HepG2 (cell line): ENCODE data around the gene LDHAL6B. TPM values are rescaled to one million over a fixed set of nuclear protein-coding genes. Genes with fewer than 3 reads are reported as not detected.

ENCODE experiments used
- ATAC-seq: fragments of 200-7000 bp; cut with Tn5 transposase; 3 replicates; pipeline ENCODE4 v1.9.1; 2020; ENCODE audit warnings: mild to moderate bottlenecking, moderate library complexity
- BruUV-seq: library from RNA; stranded (reverse); fragments of 400-500 nt; replicated peaks from 2 replicates; lab custom pipeline; 2021; lab: Mats Ljungman, UMichigan
- CTCF ChIA-PET: fragments of 300-600 bp; formaldehyde crosslinking; extraction: SDS; loops from one replicate; lab custom pipeline; 2021; ENCODE audit warnings: low total read pairs, inconsistent platforms, low intra/inter-chr PET ratio; lab: Yijun Ruan, JAX
- POLR2A ChIA-PET: fragments of 350-600 bp; sonication (Branson Sonifier 250); formaldehyde crosslinking; loops from one replicate; lab custom pipeline; 2020; ENCODE audit warnings: antibody characterized with exemption, inconsistent platforms; lab: Yijun Ruan, JAX
- DNase-seq: peaks from one replicate; pipeline ENCODE4 v3.0.0-alpha.2; 2015; ENCODE audit warnings: low spot score
- FAIRE-seq: peaks from 3 replicates; lab custom pipeline; 2011; peaks lifted over from hg19 to GRCh38; lab: Jason Lieb, UNC
- H2AFZ ChIP-seq: one replicate; pipeline ENCODE4 v1.6.1; 2011; ENCODE audit warnings: low read length, inconsistent platforms
- H3K27ac ChIP-seq: fragments of 300-600 bp; 3 replicates; pipeline ENCODE4 v1.8.0; 2011; ENCODE audit warnings: mixed run types, mild to moderate bottlenecking, mixed read lengths, low read length, inconsistent platforms; ENCODE audit not compliant: insufficient read depth; ENCODE audit errors: extremely low read length
- H3K27me3 ChIP-seq, 2 experiments: fragments of 200-600 bp in 1 of 2; 2 replicates in 1 of 2; 3 replicates in 1 of 2; pipeline versions ENCODE4 v1.6.0 to v1.8.0; 2011; ENCODE audit warnings: low read length in 2 of 2, mild to moderate bottlenecking in 2 of 2, moderate library complexity in 2 of 2, inconsistent platforms in 1 of 2; ENCODE audit not compliant: insufficient read depth in 2 of 2, control insufficient read depth in 1 of 2
- H3K36me3 ChIP-seq, 2 experiments: fragments of 200-600 bp in 1 of 2; replicated peaks in 1 of 2; 2 replicates in 1 of 2; 3 replicates in 1 of 2; pipeline versions ENCODE4 v1.5.1 to v1.8.0; 2011; ENCODE audit warnings: low read length in 2 of 2, inconsistent platforms in 1 of 2; ENCODE audit not compliant: insufficient read depth in 2 of 2, control insufficient read depth in 1 of 2
- H3K4me1 ChIP-seq: 2 replicates; pipeline ENCODE4 v1.5.1; 2012; ENCODE audit warnings: low read length, inconsistent platforms; ENCODE audit not compliant: insufficient read depth
- H3K4me2 ChIP-seq: 2 replicates; pipeline ENCODE4 v1.6.0; 2011; ENCODE audit warnings: low read depth, low read length, inconsistent platforms
- H3K4me3 ChIP-seq, 3 experiments: fragments of 200-600 bp in 1 of 3; sonication (generic), shearing (Covaris generic) in 1 of 3; replicated peaks in 1 of 3; 2 replicates each; pipeline ENCODE4 v1.5.1; 2011 to 2016; ENCODE audit warnings: low read length in 3 of 3, inconsistent platforms in 2 of 3, low read depth in 2 of 3, mild to moderate bottlenecking in 2 of 3, control low read depth in 1 of 3, mixed read lengths in 1 of 3; ENCODE audit not compliant: insufficient read depth in 1 of 3
- H3K79me2 ChIP-seq: one replicate; pipeline ENCODE4 v1.6.1; 2011; ENCODE audit warnings: low read length, inconsistent platforms; ENCODE audit not compliant: insufficient read depth
- H3K9ac ChIP-seq: 2 replicates; pipeline ENCODE4 v1.6.0; 2011; ENCODE audit warnings: mild to moderate bottlenecking, low read depth, low read length, inconsistent platforms; ENCODE audit not compliant: insufficient read depth
- H3K9me3 ChIP-seq: 2 replicates; pipeline ENCODE4 v1.5.1; 2012; ENCODE audit warnings: mild to moderate bottlenecking, low read length
- H4K20me1 ChIP-seq: 2 replicates; pipeline ENCODE4 v1.6.0; 2011; ENCODE audit warnings: inconsistent platforms, mild to moderate bottlenecking, low read length, moderate library complexity; ENCODE audit not compliant: insufficient read depth
- FOXC1 ChIP-seq: sonication (generic); formaldehyde crosslinking; IDR thresholded peaks from 2 replicates; pipeline ENCODE4 v1.8.0; 2022; ENCODE audit warnings: mild to moderate bottlenecking, missing genetic modification reagents, borderline replicate concordance
- PITX1 ChIP-seq: sonication (generic); formaldehyde crosslinking; IDR thresholded peaks from 2 replicates; pipeline ENCODE4 v1.5.1; 2020; ENCODE audit warnings: mild to moderate bottlenecking, missing genetic modification reagents
- THYN1 ChIP-seq: sonication (generic); formaldehyde crosslinking; IDR thresholded peaks from 2 replicates; pipeline ENCODE4 v1.8.1; 2023; ENCODE audit warnings: low read depth, mild to moderate bottlenecking, moderate library complexity, missing genetic modification reagents, borderline replicate concordance
- XBP1 ChIP-seq: sonication (generic); formaldehyde crosslinking; IDR thresholded peaks from 2 replicates; pipeline ENCODE4 v1.5.0; 2020; ENCODE audit warnings: missing genetic modification reagents
- ZKSCAN8 ChIP-seq: IDR thresholded peaks from 2 replicates; pipeline ENCODE4 v1.6.1; 2016; ENCODE audit warnings: borderline replicate concordance, missing genetic modification reagents, missing compliant biosample characterization
- ZNF101 ChIP-seq: sonication (generic); formaldehyde crosslinking; IDR thresholded peaks from 2 replicates; pipeline ENCODE4 v1.4.0; 2020; ENCODE audit warnings: mild to moderate bottlenecking, low read depth, missing genetic modification reagents, borderline replicate concordance
- ZNF782 ChIP-seq: sonication (generic); formaldehyde crosslinking; IDR thresholded peaks from 2 replicates; pipeline ENCODE4 v1.4.0; 2020; ENCODE audit warnings: missing genetic modification reagents, mild to moderate bottlenecking, borderline replicate concordance
- WGBS: methylation state at CpG from one replicate; pipeline ENCODE4 v1.1.6; 2017; ENCODE audit warnings: low lambda C conversion rate; 5-methylcytosine and 5-hydroxymethylcytosine counted together
- in situ Hi-C: cut with HindIII; loops from 2 replicates; pipeline ENCODE4 v1.10.0; 2017; ENCODE audit warnings: low pct_unique_long_range_greater_than_20kb; ENCODE audit not compliant: extremely low pct_ligation_motif_present
- intact Hi-C: fragments of 100-400 bp; cut with micrococcal nuclease; formaldehyde crosslinking; loops from one replicate; pipeline ENCODE4 v1.10.0; 2022; ENCODE audit not compliant: unreplicated experiment
- polyA plus RNA-seq, 8 experiments: library from polyadenylated mRNA; depleted of rRNA in 3 of 8; stranded (reverse) in 7 of 8; unstranded in 1 of 8; fragments of >200 nt; fragmentation: Illumina TruSeq in 4 of 8; extraction: Trizol in 4 of 8; gene quantifications; 2 replicates each; pipeline versions ENCODE4 v1.2.1 to v1.2.3, GENCODE V29; 2011 to 2016; ENCODE audit warnings: low read depth in 4 of 8, missing spikeins in 1 of 8, mixed read lengths in 1 of 8; ENCODE audit not compliant: insufficient read depth in 1 of 8
- total RNA-seq, 5 experiments: library from RNA; depleted of rRNA; stranded (reverse); fragments of >200 nt; fragmentation: Illumina TruSeq; extraction: Trizol; gene quantifications; 2 replicates each; pipeline ENCODE4 v1.2.3, GENCODE V29; 2016; ENCODE audit warnings: low read depth in 1 of 5
- TF ChIP-seq, protein P1 (sequence below): sonication (generic); formaldehyde crosslinking; IDR thresholded peaks from 2 replicates; pipeline ENCODE4 v1.4.0; 2020; ENCODE audit warnings: missing genetic modification reagents; ENCODE audit errors: not compliant biosample characterization

Gene LDHAL6B
- total and polyA plus RNA-seq, 2 of the 13 experiments (the other 11 are each of a cell fraction or from before 2014, with no cell fraction given) = not detected

DNA sequence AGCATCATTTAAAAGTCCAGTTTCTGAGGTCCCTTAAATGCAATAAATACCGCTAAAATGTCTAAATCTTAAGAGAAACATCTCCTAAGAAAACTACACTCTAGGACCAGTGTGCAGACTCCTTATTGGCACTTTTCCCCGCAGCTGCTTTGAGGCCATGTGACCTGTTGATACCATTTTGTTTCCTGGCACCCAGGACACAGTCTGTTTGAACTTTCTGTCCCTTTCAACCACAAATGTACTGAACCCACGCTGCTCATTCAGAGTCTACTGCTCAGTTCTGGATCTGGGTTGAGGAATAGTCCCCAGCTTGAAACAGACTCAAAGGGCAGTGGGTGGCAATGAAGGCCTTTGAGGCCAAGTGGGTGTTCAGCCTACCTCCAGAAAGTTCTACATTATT lies 17.1 kb downstream of the LDHAL6B start (continued):
- TF ChIP-seq ZNF782 (CRISPR knock-in tag) (no peak), THYN1 (CRISPR knock-in tag) (no peak)

DNA sequence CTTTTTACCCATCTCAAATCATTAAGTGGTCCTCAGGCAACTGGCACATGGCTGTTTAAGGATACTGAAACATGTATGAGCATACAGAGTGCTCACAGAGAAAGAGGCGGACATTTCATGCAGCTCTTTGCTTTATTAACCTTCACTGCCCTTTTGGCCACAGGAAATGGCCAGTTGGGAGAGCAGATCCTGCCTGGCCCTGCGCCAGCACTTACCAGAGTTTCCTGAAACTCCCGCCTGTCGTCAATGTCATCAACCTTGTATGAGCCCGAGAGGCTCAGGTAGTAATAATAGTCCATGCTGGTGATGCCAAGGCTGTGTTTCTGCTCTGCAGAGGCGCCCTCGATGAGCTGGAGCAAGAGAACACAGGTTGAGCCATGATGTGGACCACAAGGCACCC lies 17.8 kb downstream of the LDHAL6B start:
- POLR2A ChIA-PET = no interaction called here
- no TSS peak for BruUV-seq
- FAIRE-seq (no peak), DNase-seq (no peak)
- in situ Hi-C loops = no loop called here
- no peak overlapping the region for H3K4me2 ChIP-seq
- peaks cover 7 to 38% of the 10 kb centered on the region in 2 experiments; a peak in 3 of 5 replicates for H3K36me3 ChIP-seq
- TF ChIP-seq FOXC1 (CRISPR knock-in tag) (no peak), XBP1 (no peak), PITX1 (no peak), ZNF101 (no peak), ZKSCAN8 (CRISPR knock-in tag) (no peak)
- TF ChIP-seq, protein P1, sequence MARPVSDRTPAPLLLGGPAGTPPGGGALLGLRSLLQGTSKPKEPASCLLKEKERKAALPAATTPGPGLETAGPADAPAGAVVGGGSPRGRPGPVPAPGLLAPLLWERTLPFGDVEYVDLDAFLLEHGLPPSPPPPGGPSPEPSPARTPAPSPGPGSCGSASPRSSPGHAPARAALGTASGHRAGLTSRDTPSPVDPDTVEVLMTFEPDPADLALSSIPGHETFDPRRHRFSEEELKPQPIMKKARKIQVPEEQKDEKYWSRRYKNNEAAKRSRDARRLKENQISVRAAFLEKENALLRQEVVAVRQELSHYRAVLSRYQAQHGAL (CRISPR knock-in tag) = no peak
- TF ChIP-seq, all 625 proteins: peak for 0
- no peak for ATAC-seq
- intact Hi-C loops = no loop called here
- Histone ChIP-seq H2AFZ (no peak overlapping the region), H3K27ac (no peak overlapping the region), H3K27me3 (no peaks in the 10 kb centered on the region), H4K20me1 (no peaks in the 10 kb centered on the region), H3K4me3 (no peak overlapping the region), H3K9me3 (no peaks in the 10 kb centered on the region), H3K79me2 (no peaks in the 10 kb centered on the region), H3K9ac (no peak overlapping the region), H3K4me1 (no peaks in the 10 kb centered on the region)
- WGBS = 95% methylated on average over 4 of the region's 7 CpGs
- CTCF ChIA-PET = no interaction called here
